GM18526 (cell line): Measurements from ENCODE around the gene ARHGAP30.

ENCODE experiments used
- POLR2A ChIP-seq: IDR thresholded peaks from 3 replicates; pipeline ENCODE4 v1.6.1; 2011; ENCODE audit not compliant: insufficient read length; ENCODE audit errors: extremely low read depth

The ARHGAP30 gene

GRCh38 chr1:161013131-161013487, 56.6 kb downstream of the ARHGAP30 start:
- TF ChIP-seq POLR2A = no peak

DNA sequence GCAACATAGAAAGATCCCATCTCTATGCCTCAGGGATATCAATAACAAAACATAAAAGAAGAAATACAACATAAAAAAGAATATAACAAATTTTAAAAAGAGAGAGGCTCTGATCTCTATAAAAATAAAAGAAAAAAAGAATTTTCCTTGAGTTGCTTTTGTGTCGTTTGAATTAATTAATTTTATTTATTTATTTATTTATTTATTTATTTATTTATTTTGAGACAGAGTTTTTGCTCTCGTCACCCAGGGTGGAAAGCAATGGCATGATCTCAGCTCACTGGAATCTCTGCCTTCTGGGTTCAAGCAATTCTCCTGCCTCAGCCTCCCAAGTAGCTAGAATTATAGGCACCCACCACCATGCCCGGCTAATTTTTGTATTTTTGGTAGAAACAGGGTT, 57.3 kb downstream of the ARHGAP30 start:
- no peak for TF ChIP-seq POLR2A

DNA sequence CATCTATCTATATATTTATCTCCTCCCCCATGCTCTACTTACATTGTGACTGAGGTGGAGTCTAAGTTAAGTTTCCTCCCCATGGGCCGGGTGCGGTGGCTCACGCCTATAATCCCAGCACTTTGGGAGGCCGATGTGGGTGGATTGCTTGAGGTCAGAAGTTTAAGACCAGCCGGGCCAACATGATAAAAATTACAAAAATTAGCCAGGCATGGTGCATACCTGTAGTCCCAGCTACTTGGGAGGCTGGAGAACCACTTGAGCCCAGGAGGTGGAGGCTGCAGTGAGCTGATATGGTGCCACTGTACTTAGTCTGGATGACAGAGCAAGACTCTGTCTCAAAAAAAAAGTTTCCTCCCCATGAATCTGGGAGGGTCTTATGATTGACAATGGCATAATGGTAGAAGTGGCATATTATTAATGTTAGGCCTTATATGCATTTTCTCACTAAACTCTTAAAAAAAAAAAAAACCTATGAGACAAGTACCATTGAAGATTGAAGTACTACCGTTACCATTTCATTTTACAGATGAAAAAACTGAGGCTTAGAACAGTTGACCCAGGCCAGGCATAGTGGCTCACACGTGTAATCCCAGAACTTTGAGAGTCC, 60.0 kb downstream of the ARHGAP30 start:
- no peak for TF ChIP-seq POLR2A

DNA sequence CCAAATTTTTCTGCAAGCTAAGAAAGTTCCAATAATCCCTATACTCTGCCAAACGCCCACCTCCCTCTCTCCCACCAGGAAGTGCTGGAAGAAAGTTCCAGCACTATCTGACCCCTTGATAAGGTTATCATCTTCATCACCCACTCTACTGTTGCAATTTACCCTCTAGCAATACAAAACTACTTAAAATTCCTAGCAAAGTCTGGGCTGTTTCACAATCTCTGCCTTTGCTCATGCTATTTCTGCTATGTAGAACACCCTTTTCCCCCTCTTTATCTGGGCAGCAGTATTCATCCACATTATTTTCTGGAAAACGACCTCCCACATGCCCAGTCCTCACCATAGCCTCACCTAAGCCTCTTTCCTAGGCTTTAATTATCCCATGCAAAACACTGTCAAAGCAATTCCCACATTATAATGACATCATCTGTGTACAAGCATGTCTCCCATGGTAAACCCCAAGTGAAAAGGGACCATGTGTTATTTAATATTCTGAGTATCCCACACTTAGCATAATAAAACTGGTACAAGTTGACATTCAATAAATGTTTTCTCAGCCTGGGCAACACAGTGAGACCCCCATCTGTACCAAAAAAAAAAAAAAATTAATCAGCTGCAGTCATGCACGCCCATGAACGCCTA, 60.7 kb downstream of the ARHGAP30 start:
- no peak for TF ChIP-seq POLR2A

- no peak for TF ChIP-seq POLR2A
Measured at GRCh38 chr1:161007369-161007768, 62.3 kb downstream of the ARHGAP30 start.

GRCh38 chr1:161006563-161006962, 63.1 kb downstream of the ARHGAP30 start:
- TF ChIP-seq POLR2A = no peak

DNA sequence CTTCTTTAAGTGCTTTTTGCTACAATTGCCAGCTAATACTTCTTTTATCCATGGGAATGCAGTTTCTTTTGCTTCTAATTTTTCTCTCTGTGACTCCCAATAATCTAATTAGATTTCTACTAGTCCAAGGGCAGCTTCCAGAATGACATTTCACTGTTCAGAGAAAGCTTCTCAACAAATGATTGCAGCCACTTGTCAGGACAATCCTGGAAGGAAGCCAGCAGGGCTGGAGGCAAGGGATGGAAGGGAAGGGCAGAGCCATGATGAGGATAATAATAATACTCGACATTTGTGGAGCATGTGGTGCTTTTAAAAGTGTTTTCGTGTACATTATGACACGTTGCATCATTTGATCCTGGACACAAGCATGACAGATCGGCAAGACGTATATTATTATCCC, 68.2 kb downstream of the ARHGAP30 start:
- TF ChIP-seq POLR2A = no peak

DNA sequence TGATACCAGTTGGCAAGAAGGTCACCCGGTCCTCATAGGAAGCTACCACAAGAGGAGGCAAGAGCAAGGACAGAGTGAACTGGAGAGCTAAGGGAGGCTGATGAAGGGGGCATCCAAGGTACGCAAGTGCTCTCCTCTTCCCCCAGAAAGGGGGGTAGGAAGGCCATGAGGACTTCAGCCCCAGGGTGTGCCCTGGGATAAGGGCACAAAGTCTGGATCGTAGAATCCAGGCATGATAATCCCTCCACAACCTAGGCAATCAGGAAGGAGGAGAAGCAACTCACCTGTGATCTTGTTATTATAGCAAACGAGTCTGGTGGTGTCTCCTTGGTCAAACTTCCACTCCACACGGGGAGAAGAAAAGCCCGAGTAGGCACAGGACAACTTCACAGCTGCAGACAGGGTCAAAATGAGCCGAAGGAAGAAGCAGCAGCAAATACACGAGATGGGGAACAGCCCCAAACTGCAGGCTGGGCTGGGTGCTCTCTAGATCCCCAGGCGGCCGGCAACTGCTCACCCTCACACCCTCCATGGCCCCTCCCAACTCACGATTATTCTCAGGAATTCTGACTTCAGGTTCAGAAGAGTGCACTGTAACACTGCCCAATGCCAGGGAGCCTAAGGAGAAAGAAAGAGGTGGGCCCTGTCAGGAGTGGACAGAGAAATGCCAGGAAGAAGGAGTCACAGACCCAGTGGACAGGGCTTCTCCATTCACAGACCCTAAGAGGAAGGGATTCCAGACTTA, 68.8 kb downstream of the ARHGAP30 start:
- TF ChIP-seq POLR2A = no peak

GRCh38 chr1:160999376-160999775, 70.3 kb downstream of the ARHGAP30 start:
- TF ChIP-seq POLR2A = no peak

DNA sequence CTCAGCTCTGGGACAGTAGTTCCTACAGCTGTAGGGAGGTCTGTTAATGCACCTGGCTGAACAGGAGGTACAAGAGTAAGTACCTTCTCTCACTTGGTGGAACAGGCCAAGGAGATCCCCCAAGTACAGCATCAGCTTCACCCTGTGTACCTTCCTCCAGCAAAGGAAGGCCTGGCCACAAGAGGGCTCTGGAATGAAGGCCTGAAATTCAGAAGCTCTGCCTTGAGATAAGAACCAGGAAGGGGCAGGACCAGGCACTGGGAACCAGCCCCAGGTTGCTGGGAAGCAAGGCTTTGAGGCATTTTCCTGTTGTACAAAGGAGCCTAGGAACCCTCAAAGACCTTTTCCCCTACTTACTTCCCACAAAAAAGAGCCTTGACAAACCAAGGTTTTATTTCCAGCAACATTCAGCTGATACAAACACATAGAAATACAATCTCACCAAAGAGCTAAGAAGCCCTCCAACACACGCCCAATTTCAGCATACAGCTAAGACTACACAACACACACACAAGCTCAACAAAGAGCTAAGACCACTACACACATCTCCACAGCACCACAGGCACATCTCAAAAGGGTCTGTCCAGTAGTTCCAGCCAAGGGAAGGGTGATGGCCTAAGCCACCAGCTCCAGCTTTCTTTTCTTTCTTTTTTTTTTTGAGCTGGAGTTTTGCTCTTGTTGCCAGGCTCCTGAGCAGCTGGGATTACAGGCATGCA, 72.2 kb downstream of the ARHGAP30 start:
- no peak for TF ChIP-seq POLR2A
